GM18498 (cell line): ENCODE data around the gene ARHGAP32.

Experiments
- ATAC-seq: cut with Tn5 transposase; IDR thresholded peaks from one replicate; pipeline ENCODE4 v1.9.1; 2021; ENCODE audit warnings: mild to moderate bottlenecking, moderate library complexity; ENCODE audit not compliant: unreplicated experiment

ARHGAP32 gene

GRCh38 chr11:129192150-129192549, at the start of gene ARHGAP32:
Gene ARHGAP32 (minus strand): TSS chr11:129192325. CDS start chr11:129192198, 127 bp downstream.
- ATAC-seq = no peak

GRCh38 chr11:129239207-129239606, 47.1 kb upstream of the ARHGAP32 start:
- no peak for ATAC-seq

- ATAC-seq = no peak
Measured at GRCh38 chr11:129237880-129238638, 45.9 kb upstream of the ARHGAP32 start.

- no peak for ATAC-seq
Measured at GRCh38 chr11:129237456-129237855, 45.3 kb upstream of the ARHGAP32 start.

GRCh38 chr11:129236850-129237249, 44.7 kb upstream of the ARHGAP32 start:
- no peak for ATAC-seq

- no peak for ATAC-seq
Measured at GRCh38 chr11:129234978-129235377, 42.9 kb upstream of the ARHGAP32 start.

GRCh38 chr11:129230006-129230405, 37.9 kb upstream of the ARHGAP32 start:
- ATAC-seq = no peak

- no peak for ATAC-seq
Measured at GRCh38 chr11:129226207-129226798, 34.2 kb upstream of the ARHGAP32 start.

GRCh38 chr11:129225190-129225589, 33.1 kb upstream of the ARHGAP32 start:
- no peak for ATAC-seq

- ATAC-seq = no peak
Measured at GRCh38 chr11:129224538-129224937, 32.4 kb upstream of the ARHGAP32 start.

GRCh38 chr11:129223701-129224149, 31.6 kb upstream of the ARHGAP32 start:
- ATAC-seq = no peak

- no peak for ATAC-seq
Measured at GRCh38 chr11:129223260-129223659, 31.1 kb upstream of the ARHGAP32 start.

- no peak for ATAC-seq
Measured at GRCh38 chr11:129222158-129222557, 30.0 kb upstream of the ARHGAP32 start.

GRCh38 chr11:129215506-129216245, 23.6 kb upstream of the ARHGAP32 start:
- ATAC-seq = no peak

- ATAC-seq = no peak
Measured at GRCh38 chr11:129214710-129215295, 22.7 kb upstream of the ARHGAP32 start.

GRCh38 chr11:129213261-129213660, 21.1 kb upstream of the ARHGAP32 start:
- no peak for ATAC-seq

- no peak for ATAC-seq
Measured at GRCh38 chr11:129211397-129211796, 19.3 kb upstream of the ARHGAP32 start.

GRCh38 chr11:129210831-129211181, 18.7 kb upstream of the ARHGAP32 start:
- no peak for ATAC-seq

- ATAC-seq = no peak
Measured at GRCh38 chr11:129209891-129210830, 18.0 kb upstream of the ARHGAP32 start.

- ATAC-seq = no peak
Measured at GRCh38 chr11:129208863-129209262, 16.7 kb upstream of the ARHGAP32 start.
